ENCODE data around the gene TBC1D2B. TPM values are rescaled to one million over a fixed set of nuclear protein-coding genes. Genes with fewer than 3 reads are reported as not detected.

TBC1D2B gene
- total and polyA plus RNA-seq, 2 of the 4 experiments (the other 2 are of a cell fraction): 17.7 to 28.3 TPM

GRCh38 chr15:78037328-78037727 lies 40.2 kb downstream of the TBC1D2B start:
- Histone ChIP-seq H3K27ac (ENCODE audit: insufficient read depth, low read length) (no peak overlapping the region), H3K9ac (ENCODE audit: low read depth, low read length) (no peak overlapping the region), H3K4me2 (ENCODE audit: low read depth, low read length) (no peak overlapping the region), H2BK15ac (ENCODE audit: low read depth, low read length) (no peak overlapping the region), H3K9me1 (ENCODE audit: insufficient read depth, low read length) (peaks cover 34% of the 10 kb centered on the region), H3K23ac (ENCODE audit: low read depth, low read length) (no peak overlapping the region), H4K20me1 (ENCODE audit: insufficient read depth, low read length) (peaks cover 57% of the 10 kb centered on the region), H4K5ac (ENCODE audit: low read depth, low read length) (no peak overlapping the region), H2AK5ac (ENCODE audit: low read depth, low read length) (no peak overlapping the region), H2AFZ (replicated peaks; ENCODE audit: low read length, poor library complexity) (no peak overlapping the region), H3K4ac (ENCODE audit: low read depth, low read length) (no peak overlapping the region), H2BK5ac (ENCODE audit: low read depth, low read length, poor library complexity, severe bottlenecking) (no peak overlapping the region), H3K9me3 (ENCODE audit: control insufficient read depth, insufficient read depth, low read length) (no peaks in the 10 kb centered on the region), H3K36me3 (ENCODE audit: control insufficient read depth, insufficient read depth, low read length) (peaks cover 34% of the 10 kb centered on the region), H2BK20ac (ENCODE audit: low read depth, low read length) (no peak overlapping the region), H3K4me3 (ENCODE audit: insufficient read depth, low read depth, low read length) (no peak overlapping the region), H3K14ac (replicated peaks; ENCODE audit: low read depth, low read length) (no peak overlapping the region), H3K4me1 (ENCODE audit: control insufficient read depth, insufficient read depth, low read length) (peaks cover 15% of the 10 kb centered on the region), H4K91ac (ENCODE audit: insufficient read depth, low read depth, low read length) (no peak overlapping the region), H4K8ac (ENCODE audit: low read depth in 2 of 2, low read length in 2 of 2) (no peak overlapping the region), H3K79me1 (ENCODE audit: low read depth in 1 of 2, low read length in 2 of 2) (peaks cover 22 to 61% of the 10 kb centered on the region in 2 experiments), H3K18ac (ENCODE audit: low read depth, low read length) (no peak overlapping the region), H2AK9ac (replicated peaks; ENCODE audit: low read depth, low read length, poor library complexity) (peak overlapping the region; percentile 8), H3K27me3 (ENCODE audit: control insufficient read depth, insufficient read depth, low read length) (no peaks in the 10 kb centered on the region), H3K56ac (ENCODE audit: extremely low read depth, insufficient read depth, low read length) (no peak overlapping the region), H2BK120ac (ENCODE audit: low read depth, low read length) (no peak overlapping the region)
- intact Hi-C loops (cut with micrococcal nuclease): no loop called here
- ChIA-PET POLR2A (ENCODE audit: unreplicated experiment) (no interaction called here), CTCF (no interaction called here)
- TF ChIP-seq SMC3 (IDR thresholded peaks at IDR 0.05; ENCODE audit: low read depth, low read length) (no peak), BHLHE40 (IDR thresholded peaks at IDR 0.05; ENCODE audit: low read depth, low read length) (no peak), ELK1 (IDR thresholded peaks at IDR 0.05; ENCODE audit: borderline replicate concordance, low read depth, low read length) (no peak)
- in situ Hi-C loops (cut with MboI; ENCODE audit: low sequenced_read_pairs): no loop called here
- no peak for DNase-seq
- WGBS, 2 experiments (ENCODE audit: extremely low coverage in 2 of 2, insufficient read length in 1 of 2): no CpG with 5 or more reads among the region's 7 CpGs
- dilution Hi-C loops (cut with HindIII; ENCODE audit: low sequenced_read_pairs, unreplicated experiment): no loop called here
- no peak for ATAC-seq (ENCODE audit: low read depth)
- BruUV-seq (replicated peaks): no TSS peak

Measured in IMR-90 (cell line).